CD8-positive, alpha-beta memory T cell (primary cell): ENCODE results near the gene SPATA16. TPM values are rescaled to one million over a fixed set of nuclear protein-coding genes. Genes with fewer than 3 reads are reported as not detected.

Experiments used
- CTCF ChIA-PET: fragments of 350-600 bp; sonication (Branson Sonifier 250); formaldehyde crosslinking; loops from one replicate; lab custom pipeline; 2021; ENCODE audit warnings: antibody characterized with exemption; lab: Charles Lee
- POLR2A ChIA-PET: fragments of 350-600 bp; sonication (Branson Sonifier 250); formaldehyde crosslinking; loops from one replicate; lab custom pipeline; 2021; ENCODE audit warnings: antibody characterized with exemption; lab: Charles Lee
- DNase-seq, 5 donors: peaks; one replicate each; pipeline versions ENCODE4 v3.0.0 to v3.0.0-alpha.2; 2020 to 2022; ENCODE audit warnings: mixed read lengths in 1 of 5
- H3K27ac ChIP-seq: one replicate; pipeline ENCODE4 v1.7.0; 2013; ENCODE audit warnings: low read depth, mild to moderate bottlenecking, low read length, moderate library complexity
- H3K27me3 ChIP-seq: 2 replicates; pipeline ENCODE4 v1.7.0; 2013; ENCODE audit warnings: low read length, mild to moderate bottlenecking; ENCODE audit not compliant: insufficient read depth, poor library complexity, severe bottlenecking
- H3K36me3 ChIP-seq: 2 replicates; pipeline ENCODE4 v1.7.0; 2013; ENCODE audit warnings: mild to moderate bottlenecking, low read length, moderate library complexity; ENCODE audit not compliant: insufficient read depth
- H3K4me1 ChIP-seq: 2 replicates; pipeline ENCODE4 v1.7.0; 2013; ENCODE audit warnings: mild to moderate bottlenecking, low read length, moderate library complexity; ENCODE audit not compliant: insufficient read depth
- H3K4me3 ChIP-seq: 2 replicates; pipeline ENCODE4 v1.7.0; 2013; ENCODE audit warnings: mild to moderate bottlenecking, low read length
- H3K9me3 ChIP-seq: 2 replicates; pipeline ENCODE4 v1.7.0; 2013; ENCODE audit warnings: mild to moderate bottlenecking, low read length
- H3K27ac Mint-ChIP-seq, 8 donors: one replicate each; pipeline ENCODE4 v1.8.0; 2020 to 2021; ENCODE audit warnings: mixed read lengths in 8 of 8, mild to moderate bottlenecking in 6 of 8, inconsistent platforms in 3 of 8, moderate library complexity in 3 of 8
- H3K27me3 Mint-ChIP-seq, 2 donors: one replicate each; pipeline ENCODE4 v1.8.0; 2020 to 2021; ENCODE audit warnings: mixed read lengths in 2 of 2, mild to moderate bottlenecking in 1 of 2, moderate library complexity in 1 of 2
- H3K36me3 Mint-ChIP-seq, 3 donors: one replicate each; pipeline ENCODE4 v1.8.0; 2020 to 2021; ENCODE audit warnings: mixed read lengths in 3 of 3, inconsistent platforms in 1 of 3, mild to moderate bottlenecking in 1 of 3
- H3K4me1 Mint-ChIP-seq, 3 donors: one replicate each; pipeline ENCODE4 v1.8.0; 2020 to 2021; ENCODE audit warnings: mixed read lengths in 3 of 3, inconsistent platforms in 1 of 3, mild to moderate bottlenecking in 1 of 3
- H3K4me3 Mint-ChIP-seq, 7 donors: one replicate each; pipeline ENCODE4 v1.8.0; 2020 to 2021; ENCODE audit warnings: mixed read lengths in 7 of 7, mild to moderate bottlenecking in 6 of 7, moderate library complexity in 4 of 7, inconsistent platforms in 2 of 7
- H3K9me3 Mint-ChIP-seq, 5 donors: one replicate each; pipeline ENCODE4 v1.8.0; 2020 to 2022; ENCODE audit warnings: mixed read lengths in 5 of 5, mild to moderate bottlenecking in 3 of 5, moderate library complexity in 2 of 5, inconsistent platforms in 1 of 5
- polyA plus RNA-seq: library from polyadenylated mRNA; unstranded; fragments of 300-500 nt; fragmentation: Illumina TruSeq; gene quantifications from one replicate; pipeline ENCODE4 v1.2.3, GENCODE V29; 2021
- total RNA-seq, 2 experiments: library from RNA; stranded (reverse); gene quantifications; one replicate each; pipeline ENCODE4 v1.2.3, GENCODE V29; 2021

Gene SPATA16
- total and polyA plus RNA-seq, 3 experiments from 2014 or later = not detected

- no peaks in the 10 kb centered on the region for H3K9me3 ChIP-seq
- POLR2A ChIA-PET = no interaction called here
- no peaks in the 10 kb centered on the region for H3K4me1 Mint-ChIP-seq
Observed at GRCh38 chr3:173055228-173055933, 85.7 kb downstream of the SPATA16 start.

DNA sequence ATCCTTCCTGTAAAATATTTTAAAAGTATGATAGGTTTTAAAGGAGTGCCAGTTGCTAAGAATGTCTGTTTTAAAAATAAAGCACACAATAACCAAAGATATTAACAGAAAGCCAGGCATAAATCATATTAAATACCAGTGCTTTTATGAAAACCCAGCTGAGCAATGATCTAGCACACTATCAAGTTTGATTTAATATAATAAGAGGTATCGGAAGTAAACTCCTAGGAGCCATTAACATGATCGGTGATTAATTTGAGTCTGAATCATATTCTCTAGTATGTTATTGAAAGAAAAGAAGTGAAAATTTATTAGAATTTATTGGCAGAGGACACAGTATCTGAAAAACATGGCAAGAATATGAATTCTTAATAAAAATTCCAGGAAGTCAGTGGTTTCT, 91.7 kb downstream of the SPATA16 start:
- Mint-ChIP-seq H3K4me3 (no peak overlapping the region), H3K27ac (no peak overlapping the region), H3K27me3 (peaks cover 0 to 1% of the 10 kb centered on the region in 2 donors), H3K4me1 (no peaks in the 10 kb centered on the region), H3K36me3 (no peaks in the 10 kb centered on the region), H3K9me3 (no peaks in the 10 kb centered on the region)
- Histone ChIP-seq H3K27ac (no peak overlapping the region), H3K27me3 (no peaks in the 10 kb centered on the region), H3K9me3 (no peaks in the 10 kb centered on the region), H3K4me1 (no peaks in the 10 kb centered on the region), H3K4me3 (no peak overlapping the region), H3K36me3 (no peaks in the 10 kb centered on the region)
- no peak for DNase-seq
- ChIA-PET POLR2A (no interaction called here), CTCF (no interaction called here)

More at GRCh38 chr3:173055228-173055933, 85.7 kb downstream of the SPATA16 start:
- no peaks in the 10 kb centered on the region for H3K36me3 ChIP-seq
- H3K4me3 Mint-ChIP-seq = no peak overlapping the region
- CTCF ChIA-PET = no interaction called here
- no peak for DNase-seq
- H3K27me3 ChIP-seq = no peaks in the 10 kb centered on the region
- H3K27ac Mint-ChIP-seq = no peak overlapping the region
- no peak overlapping the region for H3K4me3 ChIP-seq
- H3K27ac ChIP-seq = no peak overlapping the region
- H3K27me3 Mint-ChIP-seq = no peaks in the 10 kb centered on the region
- H3K9me3 Mint-ChIP-seq = no peaks in the 10 kb centered on the region
- H3K36me3 Mint-ChIP-seq = no peaks in the 10 kb centered on the region
- H3K4me1 ChIP-seq = no peaks in the 10 kb centered on the region

- Mint-ChIP-seq H3K27me3 (peaks cover 0 to 1% of the 10 kb centered on the region in 2 donors), H3K9me3 (no peaks in the 10 kb centered on the region), H3K36me3 (no peaks in the 10 kb centered on the region), H3K4me1 (no peaks in the 10 kb centered on the region), H3K4me3 (no peak overlapping the region), H3K27ac (no peak overlapping the region)
- no peak for DNase-seq
- Histone ChIP-seq H3K4me1 (no peaks in the 10 kb centered on the region), H3K27ac (no peak overlapping the region), H3K4me3 (no peak overlapping the region), H3K9me3 (no peaks in the 10 kb centered on the region), H3K27me3 (no peaks in the 10 kb centered on the region), H3K36me3 (no peaks in the 10 kb centered on the region)
- POLR2A ChIA-PET = no interaction called here
- CTCF ChIA-PET = no interaction called here
Observed at GRCh38 chr3:173045770-173046382, 95.2 kb downstream of the SPATA16 start.

DNA sequence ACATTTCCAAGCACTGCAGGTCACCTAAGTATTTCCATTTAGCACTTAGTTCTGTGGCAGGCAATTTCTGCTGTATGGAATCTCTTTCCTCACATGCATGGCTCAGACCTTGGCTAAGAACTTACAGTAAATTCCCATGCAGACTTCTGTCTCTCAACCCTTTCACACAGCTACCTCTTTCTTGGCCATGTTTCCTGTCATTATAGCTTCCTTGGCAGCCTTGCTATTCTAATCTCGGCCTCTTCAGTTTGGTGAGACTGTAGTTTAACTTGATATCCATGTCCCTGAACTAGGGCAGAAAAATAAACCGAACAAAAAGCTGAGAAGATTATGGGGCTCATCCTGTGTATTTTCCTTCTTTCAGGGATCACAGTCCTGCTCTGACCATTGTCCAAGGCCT, 96.0 kb downstream of the SPATA16 start:
- Histone ChIP-seq H3K36me3 (no peaks in the 10 kb centered on the region), H3K27me3 (no peaks in the 10 kb centered on the region), H3K4me3 (no peak overlapping the region), H3K9me3 (no peaks in the 10 kb centered on the region), H3K27ac (no peak overlapping the region), H3K4me1 (no peaks in the 10 kb centered on the region)
- Mint-ChIP-seq H3K4me3 (no peak overlapping the region), H3K9me3 (no peaks in the 10 kb centered on the region), H3K4me1 (no peaks in the 10 kb centered on the region), H3K27me3 (peaks cover 0 to 1% of the 10 kb centered on the region in 2 donors), H3K36me3 (no peaks in the 10 kb centered on the region), H3K27ac (no peak overlapping the region)
- no peak for DNase-seq
- ChIA-PET CTCF (no interaction called here), POLR2A (no interaction called here)

- H3K27me3 Mint-ChIP-seq = peaks cover 0 to 1% of the 10 kb centered on the region in 2 donors
- CTCF ChIA-PET = no interaction called here
Observed at GRCh38 chr3:173043757-173044156, 97.3 kb downstream of the SPATA16 start.

DNA sequence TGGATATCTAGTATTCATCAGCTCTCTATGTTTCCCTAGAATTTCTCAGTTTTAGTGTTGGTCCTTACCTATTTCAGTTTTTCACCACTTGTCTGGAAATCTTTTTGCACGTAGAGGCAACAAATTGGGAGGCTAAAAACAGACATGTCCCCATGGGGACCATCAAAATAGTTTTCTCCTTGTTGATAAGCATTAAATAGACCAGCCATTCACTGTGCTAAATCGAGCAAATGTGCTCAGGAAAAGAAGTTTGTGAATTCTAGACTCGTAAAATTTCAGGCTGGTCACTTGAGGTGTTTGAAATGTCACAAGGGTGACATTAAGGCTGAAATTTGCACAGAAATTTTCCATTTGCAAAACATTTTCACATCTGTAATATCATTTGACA, 102.6 kb downstream of the SPATA16 start:
- Mint-ChIP-seq H3K4me1 (no peaks in the 10 kb centered on the region), H3K27me3 (no peaks in the 10 kb centered on the region), H3K4me3 (no peak overlapping the region), H3K36me3 (no peaks in the 10 kb centered on the region), H3K9me3 (no peaks in the 10 kb centered on the region), H3K27ac (no peak overlapping the region)
- H3K27me3 ChIP-seq = no peaks in the 10 kb centered on the region
- no peaks in the 10 kb centered on the region for H3K36me3 ChIP-seq
- ChIA-PET CTCF (no interaction called here), POLR2A (no interaction called here)
- H3K27ac ChIP-seq = no peak overlapping the region
- no peak for DNase-seq
- no peaks in the 10 kb centered on the region for H3K9me3 ChIP-seq
- no peaks in the 10 kb centered on the region for H3K4me1 ChIP-seq
- H3K4me3 ChIP-seq = no peak overlapping the region

More at GRCh38 chr3:173043757-173044156, 97.3 kb downstream of the SPATA16 start:
- Mint-ChIP-seq H3K4me1 (no peaks in the 10 kb centered on the region), H3K9me3 (no peaks in the 10 kb centered on the region), H3K36me3 (no peaks in the 10 kb centered on the region), H3K4me3 (no peak overlapping the region), H3K27ac (no peak overlapping the region)
- no peaks in the 10 kb centered on the region for H3K9me3 ChIP-seq
- POLR2A ChIA-PET = no interaction called here
- H3K36me3 ChIP-seq = no peaks in the 10 kb centered on the region
- H3K27ac ChIP-seq = no peak overlapping the region
- H3K4me3 ChIP-seq = no peak overlapping the region
- H3K4me1 ChIP-seq = no peaks in the 10 kb centered on the region
- no peak for DNase-seq
- no peaks in the 10 kb centered on the region for H3K27me3 ChIP-seq

DNA sequence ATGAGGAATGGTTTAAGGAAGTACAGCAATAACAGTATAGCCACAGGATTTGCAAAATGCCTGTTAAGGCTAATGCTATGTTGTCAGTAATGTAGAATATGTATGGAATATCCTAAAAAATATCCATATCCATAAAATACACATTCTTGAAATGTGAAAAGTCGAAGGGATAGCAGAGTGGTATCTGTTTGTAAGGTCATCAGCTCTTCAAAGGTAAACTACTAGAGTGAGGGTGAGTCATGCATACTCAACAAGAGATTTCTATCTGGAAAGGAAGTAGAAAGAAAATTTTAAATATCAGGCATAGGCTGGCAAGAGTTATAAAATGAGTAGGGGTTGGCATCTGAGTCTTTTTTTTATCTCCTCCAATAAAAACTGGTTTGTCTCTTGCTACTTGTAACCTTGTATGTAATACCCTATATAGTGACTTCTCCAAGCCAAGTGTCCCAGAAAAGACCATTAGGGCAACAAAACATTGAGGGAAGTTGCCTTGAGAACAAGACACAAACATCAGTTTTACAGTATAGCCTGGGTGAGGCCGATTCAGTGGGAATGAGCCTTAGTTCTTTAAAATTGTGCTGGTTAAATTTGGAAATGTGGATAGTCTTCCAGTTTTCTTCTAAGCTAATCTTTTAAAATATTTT, 103.1 kb downstream of the SPATA16 start:
- DNase-seq = no peak
- Mint-ChIP-seq H3K36me3 (no peaks in the 10 kb centered on the region), H3K4me1 (no peaks in the 10 kb centered on the region), H3K9me3 (no peaks in the 10 kb centered on the region), H3K4me3 (no peak overlapping the region), H3K27ac (no peak overlapping the region), H3K27me3 (no peaks in the 10 kb centered on the region)
- Histone ChIP-seq H3K4me3 (no peak overlapping the region), H3K4me1 (no peaks in the 10 kb centered on the region), H3K9me3 (no peaks in the 10 kb centered on the region), H3K27ac (no peak overlapping the region), H3K36me3 (no peaks in the 10 kb centered on the region), H3K27me3 (no peaks in the 10 kb centered on the region)
- ChIA-PET CTCF (no interaction called here), POLR2A (no interaction called here)

DNA sequence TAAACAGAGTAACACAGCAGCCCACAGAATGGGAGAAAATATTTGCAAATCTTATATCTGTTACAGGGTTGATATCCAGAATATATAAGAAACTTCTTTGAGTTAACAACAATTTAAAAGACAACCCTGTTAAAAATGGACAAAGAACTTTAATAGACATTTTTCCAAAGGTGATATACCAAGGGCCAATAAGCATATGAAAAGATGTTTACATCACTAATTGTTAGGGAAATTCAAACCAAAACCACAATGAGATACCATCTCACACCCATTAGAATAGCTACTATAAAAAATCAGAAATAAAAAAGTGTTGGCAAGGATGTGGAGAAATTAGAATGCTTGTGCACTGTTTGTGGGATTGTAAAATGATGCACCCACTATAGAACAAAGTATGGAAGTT, 110.8 kb downstream of the SPATA16 start:
- DNase-seq = no peak
- ChIA-PET POLR2A (no interaction called here), CTCF (no interaction called here)
- no peaks in the 10 kb centered on the region for H3K9me3 ChIP-seq
- Mint-ChIP-seq H3K36me3 (no peaks in the 10 kb centered on the region), H3K4me1 (no peaks in the 10 kb centered on the region), H3K9me3 (peaks cover 0 to 4% (median 2%) of the 10 kb centered on the region in 5 donors), H3K4me3 (no peak overlapping the region), H3K27ac (no peak overlapping the region), H3K27me3 (no peaks in the 10 kb centered on the region)
- H3K4me1 ChIP-seq = no peaks in the 10 kb centered on the region
- H3K27ac ChIP-seq = no peak overlapping the region
- H3K4me3 ChIP-seq = no peak overlapping the region
- H3K36me3 ChIP-seq = no peaks in the 10 kb centered on the region
- H3K27me3 ChIP-seq = no peaks in the 10 kb centered on the region
